CD14-positive monocyte (primary cell): Measurements from ENCODE around the gene HIBCH. TPM values are rescaled to one million over a fixed set of nuclear protein-coding genes. Genes with fewer than 3 reads are reported as not detected.

Experiments used
- DNase-seq, 3 donors: peaks; one replicate each; pipeline ENCODE4 v3.0.0-alpha.2; 2011 to 2022
- H2AFZ ChIP-seq: 2 replicates; pipeline ENCODE4 v1.6.0; 2012; ENCODE audit warnings: mild to moderate bottlenecking, low read depth, low read length, inconsistent platforms; ENCODE audit not compliant: insufficient read depth, poor library complexity, severe bottlenecking
- H3K27ac ChIP-seq, 2 donors: 1 replicate in 1 of 2; 2 replicates in 1 of 2; pipeline ENCODE4 v1.5.1; 2012 to 2013; ENCODE audit warnings: low read length in 2 of 2, control low read depth in 1 of 2, inconsistent platforms in 1 of 2, low read depth in 1 of 2, mild to moderate bottlenecking in 1 of 2
- H3K27me3 ChIP-seq, 2 donors: one replicate each; pipeline versions ENCODE4 v1.6.0 to v1.6.1; 2011 to 2013; ENCODE audit warnings: low read length in 2 of 2; ENCODE audit not compliant: control insufficient read depth in 2 of 2, insufficient read depth in 2 of 2
- H3K36me3 ChIP-seq, 2 donors: replicated peaks in 1 of 2; 1 replicate in 1 of 2; 2 replicates in 1 of 2; pipeline versions ENCODE4 v1.5.1 to v1.6.1; 2012 to 2013; ENCODE audit warnings: low read length in 2 of 2, control low read depth in 1 of 2, inconsistent platforms in 1 of 2, mild to moderate bottlenecking in 1 of 2; ENCODE audit not compliant: insufficient read depth in 2 of 2, control insufficient read depth in 1 of 2
- H3K4me1 ChIP-seq, 2 donors: 1 replicate in 1 of 2; 2 replicates in 1 of 2; pipeline versions ENCODE4 v1.5.1 to v1.6.1; 2012 to 2013; ENCODE audit warnings: low read length in 2 of 2, control low read depth in 1 of 2, inconsistent platforms in 1 of 2, mild to moderate bottlenecking in 1 of 2, moderate library complexity in 1 of 2; ENCODE audit not compliant: insufficient read depth in 2 of 2, control insufficient read depth in 1 of 2
- H3K4me2 ChIP-seq: replicated peaks from 2 replicates; pipeline ENCODE3; 2012; ENCODE audit warnings: low read length, moderate library complexity, mild to moderate bottlenecking; ENCODE audit not compliant: poor library complexity, severe bottlenecking; ENCODE audit errors: extremely low read depth
- H3K4me3 ChIP-seq, 3 experiments: fragments of 200-600 bp in 1 of 3; sonication (generic) in 1 of 3; replicated peaks in 1 of 3; 1 replicate in 2 of 3; 2 replicates in 1 of 3; pipeline ENCODE4 v1.5.1; 2011 to 2013; ENCODE audit warnings: low read length in 3 of 3, mild to moderate bottlenecking in 3 of 3, control low read depth in 2 of 3, low read depth in 2 of 3, inconsistent platforms in 1 of 3, moderate library complexity in 1 of 3
- H3K79me2 ChIP-seq: 2 replicates; pipeline ENCODE4 v1.6.0; 2012; ENCODE audit warnings: mild to moderate bottlenecking, control low read depth, inconsistent platforms, low read length, moderate library complexity; ENCODE audit not compliant: insufficient read depth
- H3K9ac ChIP-seq: 2 replicates; pipeline ENCODE4 v1.6.0; 2017; ENCODE audit warnings: low read length, mild to moderate bottlenecking; ENCODE audit not compliant: insufficient read depth, poor library complexity, severe bottlenecking
- H3K9me3 ChIP-seq, 2 donors: replicated peaks in 1 of 2; 1 replicate in 1 of 2; 2 replicates in 1 of 2; pipeline versions ENCODE4 v1.5.1 to v1.6.1; 2012 to 2013; ENCODE audit warnings: low read length in 2 of 2, control low read depth in 1 of 2; ENCODE audit not compliant: control insufficient read depth in 1 of 2, insufficient read depth in 1 of 2
- H4K20me1 ChIP-seq: 2 replicates; pipeline ENCODE4 v1.6.0; 2012; ENCODE audit warnings: mild to moderate bottlenecking, low read length, control low read depth, moderate library complexity; ENCODE audit not compliant: insufficient read depth
- H3K27ac Mint-ChIP-seq, 7 donors: one replicate each; pipeline ENCODE4 v1.8.0; 2020; ENCODE audit warnings: mild to moderate bottlenecking in 7 of 7, mixed read lengths in 7 of 7, moderate library complexity in 6 of 7, inconsistent platforms in 2 of 7
- H3K27me3 Mint-ChIP-seq, 3 donors: one replicate each; pipeline ENCODE4 v1.8.0; 2021 to 2022; ENCODE audit warnings: low read depth in 3 of 3, mild to moderate bottlenecking in 3 of 3, mixed read lengths in 3 of 3, moderate library complexity in 3 of 3, inconsistent platforms in 1 of 3
- H3K36me3 Mint-ChIP-seq, 2 donors: one replicate each; pipeline ENCODE4 v1.8.0; 2020; ENCODE audit warnings: mixed read lengths in 2 of 2, inconsistent platforms in 1 of 2, mild to moderate bottlenecking in 1 of 2
- H3K4me1 Mint-ChIP-seq: one replicate; pipeline ENCODE4 v1.8.0; 2020; ENCODE audit warnings: mild to moderate bottlenecking, mixed read lengths
- H3K4me3 Mint-ChIP-seq, 2 donors: one replicate each; pipeline ENCODE4 v1.8.0; 2020; ENCODE audit warnings: mild to moderate bottlenecking in 2 of 2, mixed read lengths in 2 of 2, moderate library complexity in 1 of 2
- H3K9me3 Mint-ChIP-seq, 7 donors: one replicate each; pipeline ENCODE4 v1.8.0; 2020 to 2022; ENCODE audit warnings: mixed read lengths in 7 of 7, mild to moderate bottlenecking in 6 of 7, moderate library complexity in 6 of 7, inconsistent platforms in 2 of 7
- CTCF ChIP-seq: fragments of 200-600 bp; IDR thresholded peaks from one replicate; pipeline ENCODE4 v1.8.0; 2022; ENCODE audit warnings: antibody characterized with exemption, mild to moderate bottlenecking
- WGBS: methylation state at CpG from one replicate; pipeline ENCODE4 v1.1.5; 2013; ENCODE audit warnings: missing lambda C conversion rate; ENCODE audit not compliant: insufficient coverage; 5-methylcytosine and 5-hydroxymethylcytosine counted together
- intact Hi-C, 2 donors: fragments of 100-400 bp; cut with micrococcal nuclease; formaldehyde crosslinking; loops; one replicate each; pipeline versions ENCODE4 v1.15.0 to v1.15.1; 2023
- polyA plus RNA-seq, 3 donors: library from polyadenylated mRNA; depleted of rRNA in 1 of 3; unstranded in 2 of 3; stranded (reverse) in 1 of 3; fragments of 300-500 nt in 2 of 3; fragments of >200 nt in 1 of 3; fragmentation: Illumina TruSeq in 2 of 3; gene quantifications; 1 replicate in 2 of 3; 2 replicates in 1 of 3; pipeline ENCODE4 v1.2.3, GENCODE V29; 2012 to 2021

Gene HIBCH
- polyA plus RNA-seq, 3 donors, result 3.3 to 8.2 (median 7.3) TPM

DNA sequence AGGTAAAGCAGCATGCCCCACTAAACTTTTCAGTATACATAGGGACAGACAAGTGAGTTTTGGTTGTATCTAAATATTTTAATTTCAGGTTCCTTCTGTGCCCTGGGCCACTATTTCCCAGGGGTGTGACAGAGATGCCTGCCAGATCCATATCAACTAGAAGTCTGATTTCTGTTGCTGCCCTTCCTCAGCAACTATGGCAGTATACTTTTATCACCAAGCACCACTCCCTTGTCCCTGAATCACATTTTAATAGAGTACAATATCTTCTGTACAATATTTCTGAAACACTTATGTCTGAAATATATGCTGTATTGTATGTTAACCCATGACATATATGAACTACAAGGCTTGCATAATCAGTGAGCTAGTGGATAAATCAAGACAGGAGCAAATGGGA is 117.6 kb downstream of the HIBCH start:
- Histone ChIP-seq H3K36me3 (peaks cover 0 to 13% of the 10 kb centered on the region in 2 donors), H3K79me2 (no peaks in the 10 kb centered on the region), H3K27ac (no peak overlapping the region), H3K9me3 (no peaks in the 10 kb centered on the region), H3K4me2 (no peak overlapping the region), H3K4me1 (no peaks in the 10 kb centered on the region), H3K27me3 (no peaks in the 10 kb centered on the region), H4K20me1 (no peaks in the 10 kb centered on the region), H2AFZ (no peak overlapping the region), H3K4me3 (no peak overlapping the region), H3K9ac (no peak overlapping the region)
- peaks cover 24 to 40% of the 10 kb centered on the region in 2 donors for H3K36me3 Mint-ChIP-seq
- no peak overlapping the region for H3K27ac Mint-ChIP-seq
- peaks cover 0 to 3% (median 0%) of the 10 kb centered on the region in 7 donors for H3K9me3 Mint-ChIP-seq
- intact Hi-C loops, result no loop called here
- no peak overlapping the region for H3K4me3 Mint-ChIP-seq
- H3K27me3 Mint-ChIP-seq, result no peaks in the 10 kb centered on the region
- no peaks in the 10 kb centered on the region for H3K4me1 Mint-ChIP-seq
- TF ChIP-seq CTCF, result no peak
- DNase-seq, result no peak

DNA sequence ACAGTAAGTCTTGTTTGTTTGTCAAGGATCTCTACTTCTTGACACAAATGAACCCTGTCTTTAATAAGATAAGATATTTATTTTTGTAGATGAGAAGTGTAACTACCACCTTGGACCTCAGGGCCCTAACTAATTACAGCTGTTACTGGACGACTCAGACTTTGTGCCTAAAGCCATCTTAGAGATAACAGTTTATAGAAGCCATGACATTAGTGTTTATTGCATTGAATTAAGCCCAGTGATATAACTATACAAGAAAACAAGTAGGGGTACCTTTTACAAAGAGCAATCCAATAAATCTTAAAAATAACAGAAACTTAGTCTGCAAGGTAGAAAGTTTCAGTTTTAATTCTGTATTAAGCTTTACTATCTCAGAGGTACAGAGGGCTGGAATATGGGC is 119.0 kb downstream of the HIBCH start:
- Histone ChIP-seq H3K27ac (no peak overlapping the region), H2AFZ (no peak overlapping the region), H3K4me2 (no peak overlapping the region), H3K36me3 (peaks cover 0 to 13% of the 10 kb centered on the region in 2 donors), H3K4me1 (no peaks in the 10 kb centered on the region), H4K20me1 (no peaks in the 10 kb centered on the region), H3K79me2 (no peaks in the 10 kb centered on the region), H3K4me3 (no peak overlapping the region), H3K9ac (no peak overlapping the region), H3K9me3 (no peaks in the 10 kb centered on the region), H3K27me3 (no peaks in the 10 kb centered on the region)
- no peak for DNase-seq
- Mint-ChIP-seq H3K9me3 (peaks cover 0 to 3% (median 0%) of the 10 kb centered on the region in 7 donors), H3K4me1 (no peaks in the 10 kb centered on the region), H3K4me3 (no peak overlapping the region), H3K36me3 (peaks cover 24 to 40% of the 10 kb centered on the region in 2 donors), H3K27me3 (no peaks in the 10 kb centered on the region), H3K27ac (no peak overlapping the region)
- WGBS, result no CpG with 5 or more reads among the region's 1 CpG
- intact Hi-C loops, result no loop called here
- no peak for TF ChIP-seq CTCF
